ENCODE results near the gene VAV3.

The VAV3 gene

GRCh38 chr1:107919953-107920352 lies 45.0 kb downstream of the VAV3 start:
- no peak for DNase-seq (ENCODE audit: low read depth)
- no peak for TF ChIP-seq CTCF (conservative IDR thresholded peaks at IDR 0.05; ENCODE audit: low read depth, low read length)
- no peak overlapping the region for H3K4me3 ChIP-seq (ENCODE audit: low read depth, low read length)

GRCh38 chr1:107914119-107914765 lies 50.7 kb downstream of the VAV3 start:
- no peak for DNase-seq (ENCODE audit: low read depth)
- no peak for TF ChIP-seq CTCF (conservative IDR thresholded peaks at IDR 0.05; ENCODE audit: low read depth, low read length)
- no peak overlapping the region for H3K4me3 ChIP-seq (ENCODE audit: low read depth, low read length)

GRCh38 chr1:107912656-107913055 lies 52.3 kb downstream of the VAV3 start:
- H3K4me3 ChIP-seq (ENCODE audit: low read depth, low read length), result no peak overlapping the region
- no peak for TF ChIP-seq CTCF (conservative IDR thresholded peaks at IDR 0.05; ENCODE audit: low read depth, low read length)
- DNase-seq (ENCODE audit: low read depth), result no peak

- H3K4me3 ChIP-seq (ENCODE audit: low read depth, low read length), result no peak overlapping the region
Measured at GRCh38 chr1:107900090-107900945, 64.7 kb downstream of the VAV3 start.

GRCh38 chr1:107899655-107900054 lies 65.3 kb downstream of the VAV3 start:
- H3K4me3 ChIP-seq (ENCODE audit: low read depth, low read length), result no peak overlapping the region
- no peak for DNase-seq (ENCODE audit: low read depth)
- TF ChIP-seq CTCF (conservative IDR thresholded peaks at IDR 0.05; ENCODE audit: low read depth, low read length), result no peak

More at GRCh38 chr1:107900090-107900945, 64.7 kb downstream of the VAV3 start:
- DNase-seq (ENCODE audit: low read depth), result no peak
- TF ChIP-seq CTCF (conservative IDR thresholded peaks at IDR 0.05; ENCODE audit: low read depth, low read length), result no peak

- H3K4me3 ChIP-seq (ENCODE audit: low read depth, low read length), result no peak overlapping the region
- no peak for TF ChIP-seq CTCF (conservative IDR thresholded peaks at IDR 0.05; ENCODE audit: low read depth, low read length)
- no peak for DNase-seq (ENCODE audit: low read depth)
Measured at GRCh38 chr1:107897438-107898345, 67.3 kb downstream of the VAV3 start.
